Psoas muscle (tissue), 8 donors: ENCODE results near the gene DMBX1. TPM values are rescaled to one million over a fixed set of nuclear protein-coding genes. Genes with fewer than 3 reads are reported as not detected.

Experiments
- ATAC-seq, 4 donors: fragments of 200-7000 bp; cut with Tn5 transposase; one replicate each; pipeline ENCODE4 v1.9.1; 2020; ENCODE audit warnings: moderate library complexity in 3 of 4, mild to moderate bottlenecking in 2 of 4
- DNase-seq, 2 donors: peaks; one replicate each; pipeline ENCODE4 v3.0.0-alpha.2; 2020
- H3K27ac ChIP-seq: fragments of 200-600 bp; one replicate; pipeline ENCODE4 v1.8.0; 2022
- H3K27me3 ChIP-seq, 3 donors: fragments of 200-600 bp in 1 of 3; one replicate each; pipeline versions ENCODE4 v1.6.1 to v1.8.0; 2013 to 2022; ENCODE audit warnings: low read length in 2 of 3, mild to moderate bottlenecking in 2 of 3, moderate library complexity in 1 of 3; ENCODE audit not compliant: insufficient read depth in 3 of 3
- H3K36me3 ChIP-seq, 2 donors: fragments of 200-600 bp in 1 of 2; one replicate each; pipeline versions ENCODE4 v1.6.1 to v1.8.0; 2013 to 2022; ENCODE audit warnings: low read depth in 1 of 2, mild to moderate bottlenecking in 1 of 2, moderate library complexity in 1 of 2; ENCODE audit not compliant: insufficient read depth in 1 of 2
- H3K4me1 ChIP-seq: fragments of 200-600 bp; one replicate; pipeline ENCODE4 v1.8.0; 2022
- H3K4me3 ChIP-seq: fragments of 200-600 bp; one replicate; pipeline ENCODE4 v1.8.0; 2022; ENCODE audit warnings: mild to moderate bottlenecking
- H3K9me3 ChIP-seq: fragments of 200-600 bp; one replicate; pipeline ENCODE4 v1.8.0; 2022
- WGBS, 3 donors: extraction: QIAGEN DNeasy Blood & Tissue Kit; methylation state at CpG; one replicate each; pipeline versions ENCODE4 v1.1.6 to v1.1.7; 2013; 5-methylcytosine and 5-hydroxymethylcytosine counted together
- intact Hi-C, 2 donors: fragments of 100-400 bp; cut with DNase I; formaldehyde crosslinking; loops; one replicate each; pipeline versions ENCODE4 v1.11.0 to v1.14.2; 2022
- polyA plus RNA-seq, 3 donors: library from polyadenylated mRNA; stranded (reverse); fragments of 200-250 nt; gene quantifications; one replicate each; pipeline ENCODE4 v1.2.3, GENCODE V29; 2013
- total RNA-seq, 4 donors: library from RNA; stranded (reverse); fragmentation: NEBNext Ultra II Directional in 2 of 4; extraction: Animal tissue kit (Norgen Biotek cat#: 25700) in 2 of 4; gene quantifications; one replicate each; pipeline versions ENCODE4 v1.2.1 to v1.2.4, GENCODE V29; 2021 to 2023
- TF ChIP-seq, protein P1 (sequence below): fragments of 200-600 bp; IDR thresholded peaks from one replicate; pipeline ENCODE4 v1.8.0; 2022; ENCODE audit warnings: antibody characterized with exemption
- donor health status: healthy with polysubstance abuse.
- donor health status: DM: no; HTN: no; CAD: no; lungs with moderate emphysema.
- donor health status: Bipolar disorder and iron deficiency.
- donor health status: healthy.
- donor health status: DM: yes; HTN: yes; CAD: no.
- donor health status: DM: no; HTN: no; CAD: no.
- donor health status: DM: no; HTN: no; CAD: no.
- donor health status: DM: yes; HTN: yes; CAD: no.

Gene DMBX1
- total and polyA plus RNA-seq, 7 donors, result not detected

DNA sequence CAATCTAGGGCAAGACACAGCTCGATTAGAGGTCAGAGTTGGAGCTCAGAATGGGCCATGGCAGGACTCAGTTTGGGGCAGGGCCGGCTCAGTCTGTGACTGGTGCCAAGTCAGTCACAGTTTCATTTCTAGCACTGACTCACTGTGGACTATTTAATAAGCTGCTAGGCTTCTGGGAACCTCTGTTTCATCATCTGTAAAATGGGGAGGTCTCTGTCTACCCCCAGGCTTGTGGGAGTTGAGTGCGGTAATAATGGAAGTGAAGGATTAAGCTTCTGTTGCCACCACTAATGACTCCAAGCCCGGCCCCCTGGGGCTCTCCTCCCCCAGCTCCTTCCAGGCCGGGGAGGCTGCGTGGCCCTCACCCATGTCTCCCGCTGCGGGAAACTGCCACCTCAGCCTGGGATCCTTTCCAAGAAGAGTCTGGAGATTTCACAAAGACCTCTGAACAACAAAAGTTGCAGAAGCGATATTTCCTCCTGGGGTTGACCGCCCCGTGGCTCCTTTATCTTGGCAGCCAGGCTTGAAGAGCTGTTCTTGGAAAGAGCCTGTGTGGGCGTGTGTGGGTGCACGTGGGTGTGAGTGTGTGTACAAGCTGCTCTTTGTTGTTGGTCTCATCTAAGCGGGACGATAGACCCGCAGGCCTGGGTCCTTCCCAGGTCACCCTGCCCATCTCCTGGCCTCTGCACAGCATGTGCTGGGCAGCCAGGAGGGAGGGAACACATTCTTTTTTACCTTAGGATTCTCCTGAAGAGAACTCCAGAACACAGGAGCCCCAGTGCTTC is 32.7 kb downstream of the DMBX1 start:
- H3K27me3 ChIP-seq, result peaks cover 0 to 8% (median 3%) of the 10 kb centered on the region in 3 donors
- no peak overlapping the region for H3K4me3 ChIP-seq
- 38 to 48% (median 39%) methylated on average over 16 of the region's 16 CpGs for WGBS, 3 donors
- no peaks in the 10 kb centered on the region for H3K4me1 ChIP-seq
- intact Hi-C loops, result no loop called here
- TF ChIP-seq, protein P1, sequence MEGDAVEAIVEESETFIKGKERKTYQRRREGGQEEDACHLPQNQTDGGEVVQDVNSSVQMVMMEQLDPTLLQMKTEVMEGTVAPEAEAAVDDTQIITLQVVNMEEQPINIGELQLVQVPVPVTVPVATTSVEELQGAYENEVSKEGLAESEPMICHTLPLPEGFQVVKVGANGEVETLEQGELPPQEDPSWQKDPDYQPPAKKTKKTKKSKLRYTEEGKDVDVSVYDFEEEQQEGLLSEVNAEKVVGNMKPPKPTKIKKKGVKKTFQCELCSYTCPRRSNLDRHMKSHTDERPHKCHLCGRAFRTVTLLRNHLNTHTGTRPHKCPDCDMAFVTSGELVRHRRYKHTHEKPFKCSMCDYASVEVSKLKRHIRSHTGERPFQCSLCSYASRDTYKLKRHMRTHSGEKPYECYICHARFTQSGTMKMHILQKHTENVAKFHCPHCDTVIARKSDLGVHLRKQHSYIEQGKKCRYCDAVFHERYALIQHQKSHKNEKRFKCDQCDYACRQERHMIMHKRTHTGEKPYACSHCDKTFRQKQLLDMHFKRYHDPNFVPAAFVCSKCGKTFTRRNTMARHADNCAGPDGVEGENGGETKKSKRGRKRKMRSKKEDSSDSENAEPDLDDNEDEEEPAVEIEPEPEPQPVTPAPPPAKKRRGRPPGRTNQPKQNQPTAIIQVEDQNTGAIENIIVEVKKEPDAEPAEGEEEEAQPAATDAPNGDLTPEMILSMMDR, result no peak
- peak; percentile 44 to 69 (median 49) for ATAC-seq
- peak; percentile 63 to 64 for DNase-seq
- H3K9me3 ChIP-seq, result no peaks in the 10 kb centered on the region
- no peaks in the 10 kb centered on the region for H3K36me3 ChIP-seq
- no peak overlapping the region for H3K27ac ChIP-seq

DNA sequence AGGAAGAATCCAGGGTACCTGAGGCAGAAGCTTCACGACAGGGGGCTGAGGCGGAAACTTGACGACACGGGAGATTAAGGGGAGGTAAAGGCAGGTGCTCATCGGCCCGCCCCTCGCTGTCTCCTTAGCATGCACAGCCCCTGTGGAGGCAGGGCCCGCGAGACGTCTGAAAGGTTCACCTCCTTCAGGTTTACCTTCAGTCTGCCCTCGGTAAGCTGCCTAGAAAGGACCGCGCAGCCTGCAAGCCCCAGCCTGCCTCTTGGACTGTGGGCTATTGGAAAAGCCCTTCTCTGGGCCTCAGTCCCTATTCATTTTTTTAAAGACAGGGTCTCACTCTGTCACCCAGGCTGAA is 33.3 kb downstream of the DMBX1 start:
- 71 to 78% (median 76%) methylated on average over 13 of the region's 13 CpGs for WGBS, 3 donors
- peaks cover 0 to 8% (median 3%) of the 10 kb centered on the region in 3 donors for H3K27me3 ChIP-seq
- H3K4me3 ChIP-seq, result no peak overlapping the region
- no peak for ATAC-seq
- no peaks in the 10 kb centered on the region for H3K36me3 ChIP-seq
- no peaks in the 10 kb centered on the region for H3K4me1 ChIP-seq
- TF ChIP-seq, protein P1, result no peak
- H3K27ac ChIP-seq, result no peak overlapping the region
- H3K9me3 ChIP-seq, result no peaks in the 10 kb centered on the region
- DNase-seq, result peak in 1 of 2 donors; percentile 35
- intact Hi-C loops, result no loop called here

- Histone ChIP-seq H3K27me3 (peaks cover 0 to 13% (median 3%) of the 10 kb centered on the region in 3 donors), H3K9me3 (no peaks in the 10 kb centered on the region), H3K4me1 (no peaks in the 10 kb centered on the region), H3K27ac (no peak overlapping the region), H3K36me3 (no peaks in the 10 kb centered on the region), H3K4me3 (no peak overlapping the region)
- no peak for ATAC-seq
- peak in 1 of 2 donors; percentile 22 for DNase-seq
- WGBS, 3 donors, result 79 to 85% (median 82%) methylated on average over 11 of the region's 11 CpGs
- TF ChIP-seq, protein P1, result no peak
- intact Hi-C loops, result no loop called here
Observed at GRCh38 chr1:46523496-46524353, 34.1 kb downstream of the DMBX1 start.

- TF ChIP-seq, protein P1, result no peak
- 70 to 81% (median 73%) methylated on average over 5 of the region's 5 CpGs for WGBS, 3 donors
- Histone ChIP-seq H3K27me3 (peaks cover 0 to 14% (median 4%) of the 10 kb centered on the region in 3 donors), H3K36me3 (no peaks in the 10 kb centered on the region), H3K9me3 (no peaks in the 10 kb centered on the region), H3K27ac (no peak overlapping the region), H3K4me1 (no peaks in the 10 kb centered on the region), H3K4me3 (no peak overlapping the region)
- peak in 1 of 2 donors; percentile 14 for DNase-seq
- intact Hi-C loops, result no loop called here
- no peak for ATAC-seq
Observed at GRCh38 chr1:46524843-46525242, 35.2 kb downstream of the DMBX1 start.
